ENCODE measurements around the gene PICK1. TPM values are rescaled to one million over a fixed set of nuclear protein-coding genes. Genes with fewer than 3 reads are reported as not detected.

Gene PICK1
- total and polyA plus RNA-seq, 2 of the 13 experiments (the other 11 are each of a cell fraction or from before 2014, with no cell fraction given): 19.3 to 25.3 TPM

DNA sequence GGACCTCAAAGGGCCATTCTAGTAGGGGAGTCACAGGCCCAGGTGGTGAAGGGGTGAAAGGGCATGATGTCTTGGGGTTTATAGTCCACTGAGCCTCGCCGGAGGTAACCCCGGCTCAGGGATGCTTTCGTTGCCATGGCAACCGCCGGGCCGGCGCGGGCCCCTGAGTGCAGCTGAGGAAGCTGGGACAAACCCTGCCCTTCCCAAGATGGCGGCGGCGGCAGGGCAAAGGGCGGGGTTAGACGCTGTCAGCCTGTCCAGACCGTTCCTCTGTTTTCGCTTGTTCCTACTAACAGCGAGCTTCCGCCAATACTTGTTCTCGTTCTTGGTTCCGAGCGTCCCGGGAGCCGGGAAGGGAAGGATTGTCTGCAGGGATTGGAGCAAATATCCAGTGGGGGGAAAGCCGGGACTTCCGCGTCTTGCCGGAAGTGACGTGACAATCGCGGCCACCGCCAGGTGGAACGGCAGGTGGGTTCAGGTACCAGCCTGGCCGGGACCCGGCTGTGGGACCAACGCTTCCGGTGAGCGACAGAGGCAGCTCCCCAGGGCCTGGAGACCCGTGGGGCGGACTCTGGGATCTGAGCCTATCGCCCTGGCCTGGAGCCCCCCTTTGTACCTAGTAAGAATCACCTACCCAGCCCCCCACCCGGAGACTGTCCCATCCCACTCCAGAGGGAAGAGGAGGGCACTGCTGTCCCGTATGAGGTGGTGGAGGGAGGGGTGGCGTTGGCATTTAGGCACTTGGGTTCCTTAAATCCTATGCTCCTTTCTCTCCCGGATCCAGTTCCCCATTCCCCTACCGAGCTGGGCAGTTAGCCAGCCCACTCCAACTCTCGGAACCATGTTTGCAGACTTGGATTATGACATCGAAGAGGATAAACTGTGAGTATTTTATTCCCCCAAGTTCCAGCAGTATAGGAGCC, at the start of gene PICK1 (continued):
- TF ChIP-seq, protein P1, sequence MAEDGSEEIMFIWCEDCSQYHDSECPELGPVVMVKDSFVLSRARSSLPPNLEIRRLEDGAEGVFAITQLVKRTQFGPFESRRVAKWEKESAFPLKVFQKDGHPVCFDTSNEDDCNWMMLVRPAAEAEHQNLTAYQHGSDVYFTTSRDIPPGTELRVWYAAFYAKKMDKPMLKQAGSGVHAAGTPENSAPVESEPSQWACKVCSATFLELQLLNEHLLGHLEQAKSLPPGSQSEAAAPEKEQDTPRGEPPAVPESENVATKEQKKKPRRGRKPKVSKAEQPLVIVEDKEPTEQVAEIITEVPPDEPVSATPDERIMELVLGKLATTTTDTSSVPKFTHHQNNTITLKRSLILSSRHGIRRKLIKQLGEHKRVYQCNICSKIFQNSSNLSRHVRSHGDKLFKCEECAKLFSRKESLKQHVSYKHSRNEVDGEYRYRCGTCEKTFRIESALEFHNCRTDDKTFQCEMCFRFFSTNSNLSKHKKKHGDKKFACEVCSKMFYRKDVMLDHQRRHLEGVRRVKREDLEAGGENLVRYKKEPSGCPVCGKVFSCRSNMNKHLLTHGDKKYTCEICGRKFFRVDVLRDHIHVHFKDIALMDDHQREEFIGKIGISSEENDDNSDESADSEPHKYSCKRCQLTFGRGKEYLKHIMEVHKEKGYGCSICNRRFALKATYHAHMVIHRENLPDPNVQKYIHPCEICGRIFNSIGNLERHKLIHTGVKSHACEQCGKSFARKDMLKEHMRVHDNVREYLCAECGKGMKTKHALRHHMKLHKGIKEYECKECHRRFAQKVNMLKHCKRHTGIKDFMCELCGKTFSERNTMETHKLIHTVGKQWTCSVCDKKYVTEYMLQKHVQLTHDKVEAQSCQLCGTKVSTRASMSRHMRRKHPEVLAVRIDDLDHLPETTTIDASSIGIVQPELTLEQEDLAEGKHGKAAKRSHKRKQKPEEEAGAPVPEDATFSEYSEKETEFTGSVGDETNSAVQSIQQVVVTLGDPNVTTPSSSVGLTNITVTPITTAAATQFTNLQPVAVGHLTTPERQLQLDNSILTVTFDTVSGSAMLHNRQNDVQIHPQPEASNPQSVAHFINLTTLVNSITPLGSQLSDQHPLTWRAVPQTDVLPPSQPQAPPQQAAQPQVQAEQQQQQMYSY (CRISPR knock-in tag; IDR thresholded peaks at IDR 0.05): no peak
- peak; percentile 34; the same call in 1 of the 2 replicates for TF ChIP-seq ZNF280D (CRISPR knock-in tag; IDR thresholded peaks at IDR 0.05)
- TF ChIP-seq, protein P2, sequence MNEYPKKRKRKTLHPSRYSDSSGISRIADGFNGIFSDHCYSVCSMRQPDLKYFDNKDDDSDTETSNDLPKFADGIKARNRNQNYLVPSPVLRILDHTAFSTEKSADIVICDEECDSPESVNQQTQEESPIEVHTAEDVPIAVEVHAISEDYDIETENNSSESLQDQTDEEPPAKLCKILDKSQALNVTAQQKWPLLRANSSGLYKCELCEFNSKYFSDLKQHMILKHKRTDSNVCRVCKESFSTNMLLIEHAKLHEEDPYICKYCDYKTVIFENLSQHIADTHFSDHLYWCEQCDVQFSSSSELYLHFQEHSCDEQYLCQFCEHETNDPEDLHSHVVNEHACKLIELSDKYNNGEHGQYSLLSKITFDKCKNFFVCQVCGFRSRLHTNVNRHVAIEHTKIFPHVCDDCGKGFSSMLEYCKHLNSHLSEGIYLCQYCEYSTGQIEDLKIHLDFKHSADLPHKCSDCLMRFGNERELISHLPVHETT (CRISPR knock-in tag; conservative IDR thresholded peaks at IDR 0.05): no peak
- TF ChIP-seq ZNF761 (CRISPR knock-in tag; conservative IDR thresholded peaks at IDR 0.05): 0 out of 2 replicates have a peak, but pooled peaks have one; percentile 22
- peak; percentile 71 for TF ChIP-seq NR2C2 (CRISPR knock-in tag; IDR thresholded peaks at IDR 0.05; ENCODE audit: borderline replicate concordance)
- 0 out of 2 replicates have a peak, but pooled peaks have one; percentile 37 for TF ChIP-seq SNAPC4 (CRISPR knock-in tag; IDR thresholded peaks at IDR 0.05)
- no peak for TF ChIP-seq RBM39 (IDR thresholded peaks at IDR 0.05; ENCODE audit: low read depth, low read length, poor library complexity, severe bottlenecking)
- no peak for TF ChIP-seq CBFB (CRISPR knock-in tag; IDR thresholded peaks at IDR 0.05)
- TF ChIP-seq ZBTB42 (CRISPR knock-in tag; IDR thresholded peaks at IDR 0.05): no peak
- TF ChIP-seq NR1H2 (CRISPR knock-in tag; IDR thresholded peaks at IDR 0.05; ENCODE audit: borderline replicate concordance, low read depth): no peak
- TF ChIP-seq ZNF274 (CRISPR knock-in tag; IDR thresholded peaks at IDR 0.05): peak; percentile 29; the same call in 1 of the 2 replicates

Data from HepG2 (cell line).